Ramos (cell line): ENCODE results near the gene CDH26.
"Not testable (repeated sequence)": the region's sequence is repeated elsewhere in the genome, so short reads cannot be mapped to it uniquely, and the experiment has no call there.

ENCODE experiments used
- in situ Hi-C: fragments of 300-500 bp; cut with MboI; formaldehyde crosslinking; loops from one replicate; pipeline ENCODE4 v1.14.3; 2022; ENCODE audit warnings: low sequenced_read_pairs; ENCODE audit not compliant: unreplicated experiment

The CDH26 gene

DNA sequence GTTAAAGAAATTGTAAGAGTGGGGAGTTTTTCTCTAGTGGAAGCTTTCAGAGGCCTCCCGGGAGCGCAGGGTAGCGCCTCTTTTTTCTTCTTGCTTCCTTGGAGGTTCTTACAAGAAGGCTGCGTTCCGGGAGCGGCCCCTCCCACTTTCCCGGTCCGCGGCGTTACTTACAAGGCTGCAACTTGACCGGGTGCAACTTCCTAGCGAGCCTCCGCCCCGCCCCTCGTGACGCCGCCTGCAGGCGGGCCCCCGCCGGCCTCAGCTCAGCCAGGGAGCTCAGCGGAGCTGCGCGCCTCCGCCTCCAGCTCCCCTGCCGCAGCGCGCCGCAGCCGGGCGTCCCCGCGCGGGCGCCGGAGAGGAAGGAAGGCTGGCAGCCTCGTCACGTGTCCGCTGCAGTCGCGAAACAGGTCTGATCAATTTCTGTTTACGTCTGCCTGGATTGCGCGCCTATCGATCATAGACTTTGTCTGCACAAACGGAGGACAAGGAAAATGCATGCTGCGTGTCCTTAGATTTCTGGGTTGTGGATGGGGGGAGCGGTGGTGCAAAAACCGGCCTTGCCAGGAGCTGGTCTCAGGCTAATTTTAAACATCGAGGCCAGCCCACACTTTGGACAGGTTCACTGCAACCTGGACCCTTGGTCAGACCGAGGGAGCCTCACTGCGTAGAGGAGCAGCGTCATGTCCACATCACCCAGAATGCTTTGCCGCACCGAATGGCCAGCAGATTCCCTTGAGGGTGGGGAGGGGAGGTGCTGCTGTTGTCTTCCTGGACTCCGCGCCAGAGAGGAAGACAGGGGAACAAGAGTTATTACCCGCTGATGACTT is 17.9 kb upstream of the CDH26 start, which contains the start of the genes FAM217B and PPP1R3D:
Gene FAM217B (plus strand): TSS at position 261 of the 827 bp plus-strand sequence. CDS start 3,555 bp downstream, outside the sequence.
Gene PPP1R3D (minus strand): TSS at position 177 of the 827 bp plus-strand sequence. CDS start 374 bp downstream, outside the sequence.
- in situ Hi-C loops = no loop called here

DNA sequence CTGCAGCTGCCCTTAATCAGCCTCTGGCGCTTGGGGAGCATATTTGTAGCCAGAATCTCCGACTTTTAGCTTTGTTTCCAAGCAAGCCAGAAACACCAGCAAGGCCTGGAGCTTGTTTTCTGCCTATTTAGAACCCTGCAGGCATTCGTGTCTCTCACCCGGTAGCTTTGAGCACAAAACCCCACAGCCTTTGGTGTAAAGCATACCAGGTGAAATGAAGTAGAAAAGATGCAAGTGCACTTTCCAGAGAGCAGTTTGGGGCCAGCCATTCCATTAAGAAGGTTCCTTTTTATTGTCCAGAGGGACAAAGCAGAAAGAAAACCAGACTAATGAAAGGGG is 17.3 kb upstream of the CDH26 start:
- in situ Hi-C loops = no loop called here

- in situ Hi-C loops = no loop called here
Observed at GRCh38 chr20:59942245-59942644, 16.0 kb upstream of the CDH26 start.

- in situ Hi-C loops = no loop called here
Observed at GRCh38 chr20:59944726-59945125, 13.5 kb upstream of the CDH26 start.

GRCh38 chr20:59945175-59945574 is 13.0 kb upstream of the CDH26 start:
- in situ Hi-C loops = no loop called here

- in situ Hi-C loops = no loop called here
Observed at GRCh38 chr20:59945731-59946130, 12.5 kb upstream of the CDH26 start.

- in situ Hi-C loops = no loop called here
Observed at GRCh38 chr20:59947376-59947775, 10.8 kb upstream of the CDH26 start.

DNA sequence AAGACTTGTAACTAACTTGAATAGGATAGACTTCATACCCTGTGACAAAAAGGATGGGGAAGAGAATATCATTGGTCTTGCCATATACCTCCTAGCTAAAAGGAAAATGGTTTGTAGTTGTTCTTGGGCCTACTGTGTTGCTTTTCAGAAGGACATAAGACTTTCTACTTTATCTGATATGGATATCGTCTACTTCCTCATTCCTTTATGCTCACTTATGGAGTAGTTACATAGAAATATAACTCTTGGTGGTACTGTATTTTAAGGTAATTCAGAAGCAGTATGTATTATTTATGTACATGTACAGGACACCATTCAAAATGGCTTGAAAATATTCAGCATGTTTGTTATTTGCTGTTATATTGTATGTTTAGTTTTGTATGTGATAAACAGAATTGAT is 10.0 kb upstream of the CDH26 start:
- in situ Hi-C loops = no loop called here

DNA sequence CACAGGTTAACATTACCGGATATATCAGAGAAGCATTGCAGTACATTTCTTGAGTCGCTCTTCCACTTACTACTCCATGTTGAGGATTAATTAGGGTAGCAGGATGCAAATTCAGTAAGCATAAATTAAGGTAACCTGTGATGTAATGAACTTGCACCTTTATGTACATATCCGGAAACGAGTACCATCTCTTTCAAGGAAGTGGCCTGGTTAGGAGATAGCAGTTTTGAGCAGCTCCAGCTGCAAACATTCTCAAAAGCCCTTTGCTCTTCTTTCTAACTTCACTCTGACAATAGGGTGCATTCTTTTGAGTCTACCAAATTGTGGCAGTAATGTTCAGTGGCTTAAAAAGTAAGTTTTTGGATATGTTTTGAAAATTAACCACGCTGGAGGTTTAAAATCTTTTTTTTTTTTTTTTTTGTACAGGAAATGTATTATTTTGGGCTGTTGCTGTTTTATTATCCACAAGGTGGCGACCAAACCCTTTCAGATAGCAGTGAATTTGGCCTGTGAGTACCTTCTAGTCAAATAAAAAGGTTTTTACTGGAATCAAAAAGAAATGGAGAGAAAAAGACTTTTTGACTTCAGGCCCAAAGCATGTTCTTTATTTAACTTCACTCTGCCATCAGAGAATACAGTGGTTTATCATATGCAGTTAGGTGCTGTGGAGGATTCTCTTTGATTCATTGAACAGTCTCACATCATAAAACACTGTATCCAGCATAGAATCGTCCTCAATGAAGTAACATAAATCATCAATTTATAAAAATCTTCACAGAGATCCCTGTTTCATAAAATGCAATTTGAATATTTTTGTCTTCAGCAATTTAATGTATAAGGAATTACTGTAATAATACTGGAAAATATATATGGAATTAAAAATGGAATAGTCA is 9.1 kb upstream of the CDH26 start:
- in situ Hi-C loops = no loop called here

- in situ Hi-C loops = no loop called here
Observed at GRCh38 chr20:59949911-59950310, 8.3 kb upstream of the CDH26 start.

GRCh38 chr20:59954718-59955117 is 3.5 kb upstream of the CDH26 start:
- in situ Hi-C loops = no loop called here

- in situ Hi-C loops = no loop called here
Observed at GRCh38 chr20:59955131-59955796, 3.0 kb upstream of the CDH26 start.

GRCh38 chr20:59957568-59957967 is 655 bp upstream of the CDH26 start:
- in situ Hi-C loops = not testable (repeated sequence)

GRCh38 chr20:59958626-59959025 is 403 bp downstream of the CDH26 start:
- in situ Hi-C loops = no loop called here

- in situ Hi-C loops = no loop called here
Observed at GRCh38 chr20:59961423-59961822, 3.2 kb downstream of the CDH26 start.

GRCh38 chr20:59962155-59962554 is 3.9 kb downstream of the CDH26 start:
- in situ Hi-C loops = no loop called here

GRCh38 chr20:59966428-59966827 is 8.2 kb downstream of the CDH26 start:
- in situ Hi-C loops = no loop called here

- in situ Hi-C loops = no loop called here
Observed at GRCh38 chr20:59971428-59971827, 13.2 kb downstream of the CDH26 start.

- in situ Hi-C loops = no loop called here
Observed at GRCh38 chr20:59972037-59972801, 14.0 kb downstream of the CDH26 start.
